Measurements from ENCODE around the gene ASIC1. TPM values are rescaled to one million over a fixed set of nuclear protein-coding genes. Genes with fewer than 3 reads are reported as not detected.
A peak's percentile ranks its signal among the peaks of the same experiment; 100 is the strongest.

Gene ASIC1
- not detected for polyA plus RNA-seq (ENCODE audit: low read depth in 6 of 6)

GRCh38 chr12:50057000-50057841 is at the start of gene ASIC1:
TSS of gene ASIC1 (plus strand) at chr12:50057596. CDS start at chr12:50058767, 1,171 bp downstream.
- peaks cover 0 to 7% of the 10 kb centered on the region in 2 donors for H3K36me3 Mint-ChIP-seq
- peaks cover 17 to 21% (median 20%) of the 10 kb centered on the region in 3 donors for H3K4me1 Mint-ChIP-seq
- peaks cover 63 to 76% (median 72%) of the 10 kb centered on the region in 3 donors for H3K27me3 Mint-ChIP-seq
- peak; percentile 25 for DNase-seq
- peak within 1 kb of the TSS in 4 of 6 donors; percentile 3 to 87 (median 76) for H3K27ac Mint-ChIP-seq
- peak within 1 kb of the TSS; percentile 82 to 92 (median 90) for H3K4me3 Mint-ChIP-seq
- peaks cover 0 to 2% (median 0%) of the 10 kb centered on the region in 7 donors for H3K9me3 Mint-ChIP-seq
- ATAC-seq (ENCODE audit: low read depth in 2 of 2) = peak; percentile 52 to 58

- Mint-ChIP-seq H3K9me3 (no peaks in the 10 kb centered on the region), H3K27ac (peak overlapping the region in 2 of 6 donors; percentile 8 to 33), H3K36me3 (no peaks in the 10 kb centered on the region), H3K4me1 (no peaks in the 10 kb centered on the region), H3K27me3 (no peaks in the 10 kb centered on the region), H3K4me3 (no peak overlapping the region)
- ATAC-seq (ENCODE audit: low read depth in 2 of 2) (no peak), DNase-seq (no peak)
Measured at GRCh38 chr12:50013361-50014147, 43.8 kb upstream of the ASIC1 start.

GRCh38 chr12:50014342-50014741 is 43.1 kb upstream of the ASIC1 start:
- H3K36me3 Mint-ChIP-seq = no peaks in the 10 kb centered on the region
- H3K4me3 Mint-ChIP-seq = no peak overlapping the region

GRCh38 chr12:50016501-50017475 is 40.6 kb upstream of the ASIC1 start:
- ATAC-seq (ENCODE audit: low read depth in 2 of 2) = no peak
- H3K27me3 Mint-ChIP-seq = no peaks in the 10 kb centered on the region
- no peak for DNase-seq
- H3K4me3 Mint-ChIP-seq = no peak overlapping the region
- H3K4me1 Mint-ChIP-seq = peaks cover 0 to 4% (median 0%) of the 10 kb centered on the region in 3 donors
- no peak overlapping the region for H3K27ac Mint-ChIP-seq
- H3K9me3 Mint-ChIP-seq = no peaks in the 10 kb centered on the region
- H3K36me3 Mint-ChIP-seq = no peaks in the 10 kb centered on the region

More at GRCh38 chr12:50014342-50014741, 43.1 kb upstream of the ASIC1 start:
- DNase-seq = no peak
- Mint-ChIP-seq H3K27me3 (no peaks in the 10 kb centered on the region), H3K27ac (peak overlapping the region in 2 of 6 donors; percentile 10 to 83), H3K4me1 (peaks cover 0 to 4% (median 0%) of the 10 kb centered on the region in 3 donors), H3K9me3 (no peaks in the 10 kb centered on the region)
- no peak for ATAC-seq (ENCODE audit: low read depth in 2 of 2)

- no peaks in the 10 kb centered on the region for H3K27me3 Mint-ChIP-seq
- no peak overlapping the region for H3K27ac Mint-ChIP-seq
- no peaks in the 10 kb centered on the region for H3K9me3 Mint-ChIP-seq
- DNase-seq (no peak), ATAC-seq (ENCODE audit: low read depth in 2 of 2) (no peak)
- H3K36me3 Mint-ChIP-seq = no peaks in the 10 kb centered on the region
- H3K4me1 Mint-ChIP-seq = peaks cover 0 to 4% (median 0%) of the 10 kb centered on the region in 3 donors
- H3K4me3 Mint-ChIP-seq = no peak overlapping the region
Measured at GRCh38 chr12:50017641-50018040, 39.8 kb upstream of the ASIC1 start.

GRCh38 chr12:50018154-50018553 is 39.2 kb upstream of the ASIC1 start:
- Mint-ChIP-seq H3K4me1 (peaks cover 0 to 4% (median 1%) of the 10 kb centered on the region in 3 donors), H3K9me3 (no peaks in the 10 kb centered on the region), H3K27me3 (no peaks in the 10 kb centered on the region), H3K36me3 (no peaks in the 10 kb centered on the region), H3K4me3 (no peak overlapping the region), H3K27ac (no peak overlapping the region)
- DNase-seq (no peak), ATAC-seq (ENCODE audit: low read depth in 2 of 2) (no peak)

GRCh38 chr12:50018968-50019367 is 38.4 kb upstream of the ASIC1 start:
- H3K36me3 Mint-ChIP-seq = no peaks in the 10 kb centered on the region
- no peak for DNase-seq
- H3K4me3 Mint-ChIP-seq = no peak overlapping the region

GRCh38 chr12:50019524-50019923 is 37.9 kb upstream of the ASIC1 start:
- H3K4me1 Mint-ChIP-seq = peaks cover 0 to 10% (median 8%) of the 10 kb centered on the region in 3 donors
- DNase-seq (no peak), ATAC-seq (ENCODE audit: low read depth in 2 of 2) (no peak)
- H3K36me3 Mint-ChIP-seq = no peaks in the 10 kb centered on the region
- H3K9me3 Mint-ChIP-seq = no peaks in the 10 kb centered on the region
- H3K4me3 Mint-ChIP-seq = no peak overlapping the region
- no peaks in the 10 kb centered on the region for H3K27me3 Mint-ChIP-seq
- H3K27ac Mint-ChIP-seq = no peak overlapping the region

More at GRCh38 chr12:50018968-50019367, 38.4 kb upstream of the ASIC1 start:
- ATAC-seq (ENCODE audit: low read depth in 2 of 2) = no peak
- Mint-ChIP-seq H3K27ac (peak overlapping the region in 1 of 6 donors; percentile 74), H3K27me3 (no peaks in the 10 kb centered on the region), H3K9me3 (no peaks in the 10 kb centered on the region), H3K4me1 (peaks cover 0 to 5% (median 4%) of the 10 kb centered on the region in 3 donors)

GRCh38 chr12:50021031-50021430 is 36.4 kb upstream of the ASIC1 start:
- no peak overlapping the region for H3K27ac Mint-ChIP-seq
- no peak for ATAC-seq (ENCODE audit: low read depth in 2 of 2)
- H3K4me1 Mint-ChIP-seq = peaks cover 10 to 22% (median 19%) of the 10 kb centered on the region in 3 donors
- H3K4me3 Mint-ChIP-seq = peak overlapping the region in 1 of 8 donors; percentile 10
- no peak for DNase-seq
- peaks cover 0 to 4% (median 0%) of the 10 kb centered on the region in 7 donors for H3K9me3 Mint-ChIP-seq
- no peaks in the 10 kb centered on the region for H3K27me3 Mint-ChIP-seq
- H3K36me3 Mint-ChIP-seq = peaks cover 3 to 8% of the 10 kb centered on the region in 2 donors

- H3K36me3 Mint-ChIP-seq = peaks cover 3 to 8% of the 10 kb centered on the region in 2 donors
- no peak for ATAC-seq (ENCODE audit: low read depth in 2 of 2)
- DNase-seq = no peak
- H3K27me3 Mint-ChIP-seq = no peaks in the 10 kb centered on the region
- H3K9me3 Mint-ChIP-seq = peaks cover 0 to 4% (median 0%) of the 10 kb centered on the region in 7 donors
- no peak overlapping the region for H3K27ac Mint-ChIP-seq
- H3K4me1 Mint-ChIP-seq = peaks cover 10 to 22% (median 19%) of the 10 kb centered on the region in 3 donors
- H3K4me3 Mint-ChIP-seq = peak overlapping the region in 1 of 8 donors; percentile 95
Measured at GRCh38 chr12:50022903-50023302, 34.5 kb upstream of the ASIC1 start.

- DNase-seq (no peak), ATAC-seq (ENCODE audit: low read depth in 2 of 2) (no peak)
- H3K27me3 Mint-ChIP-seq = no peaks in the 10 kb centered on the region
- peak overlapping the region; percentile 91 to 100 (median 97) for H3K4me3 Mint-ChIP-seq
- peaks cover 10 to 22% (median 15%) of the 10 kb centered on the region in 3 donors for H3K4me1 Mint-ChIP-seq
- H3K27ac Mint-ChIP-seq = peak overlapping the region in 1 of 6 donors; percentile 94
- H3K36me3 Mint-ChIP-seq = peaks cover 3 to 8% of the 10 kb centered on the region in 2 donors
- peaks cover 0 to 4% (median 0%) of the 10 kb centered on the region in 7 donors for H3K9me3 Mint-ChIP-seq
Measured at GRCh38 chr12:50024227-50024626, 33.2 kb upstream of the ASIC1 start.

- no peak for DNase-seq
- Mint-ChIP-seq H3K27me3 (no peaks in the 10 kb centered on the region), H3K27ac (peak overlapping the region in 5 of 6 donors; percentile 81 to 98 (median 95)), H3K36me3 (peaks cover 3 to 8% of the 10 kb centered on the region in 2 donors), H3K4me1 (peaks cover 10 to 22% (median 15%) of the 10 kb centered on the region in 3 donors), H3K9me3 (peaks cover 0 to 4% (median 0%) of the 10 kb centered on the region in 7 donors), H3K4me3 (peak overlapping the region; percentile 91 to 100 (median 97))
- ATAC-seq (ENCODE audit: low read depth in 2 of 2) = no peak
Measured at GRCh38 chr12:50024805-50025186, 32.6 kb upstream of the ASIC1 start.

All from naive B cell (primary cell).